Measurements from ENCODE around the gene CIPC. TPM values are rescaled to one million over a fixed set of nuclear protein-coding genes. Genes with fewer than 3 reads are reported as not detected.

Gene CIPC
- total and polyA plus RNA-seq, 2 of the 4 experiments (the other 2 are of a cell fraction): 6.6 to 12.9 TPM

DNA sequence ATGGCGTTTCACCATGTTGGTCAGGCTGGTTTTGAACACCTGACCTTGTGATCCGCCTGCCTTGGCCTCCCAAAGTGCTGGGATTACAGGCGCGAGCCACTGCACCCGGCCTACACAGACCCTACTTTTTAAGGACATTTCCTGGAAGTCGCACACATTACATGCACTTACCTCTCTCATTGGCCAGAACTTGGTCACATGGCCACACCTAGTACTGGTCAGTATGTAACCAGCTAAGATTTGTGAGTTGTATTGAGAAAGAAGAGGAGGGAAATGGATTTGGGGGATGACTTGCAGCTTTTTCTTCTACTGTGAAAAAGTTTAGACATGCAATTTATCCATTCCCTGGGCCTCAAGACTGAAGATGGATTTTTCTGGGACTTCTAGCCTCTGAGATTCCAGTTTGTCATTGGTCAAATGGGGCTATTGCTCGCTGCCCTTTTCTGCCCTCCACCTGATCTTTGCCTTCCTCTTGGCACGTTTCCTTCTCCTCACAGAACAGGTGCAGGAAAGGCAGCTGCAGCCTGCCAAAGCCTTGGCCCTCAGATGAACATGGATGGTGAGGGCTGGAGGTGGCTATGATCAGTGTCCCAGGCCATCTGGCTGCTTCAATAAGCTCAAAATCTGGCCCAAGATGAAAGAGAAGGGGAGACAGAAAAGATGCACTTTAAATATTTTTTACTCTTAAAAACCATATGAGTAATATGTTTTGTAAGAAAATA, 50.6 kb downstream of the CIPC start:
- ATAC-seq (ENCODE audit: low read depth): no peak
- POLR2A ChIA-PET (ENCODE audit: unreplicated experiment): interaction anchor here (0.6 kb wide), 1 partner anchor 10 kb away, joined by 5 read pairs; no protein-coding TSS in a partner anchor

More for the DNA sequence above, 50.6 kb downstream of the CIPC start:
- dilution Hi-C loops (cut with HindIII; ENCODE audit: low sequenced_read_pairs, unreplicated experiment) (no loop called here), in situ Hi-C loops (cut with MboI; ENCODE audit: low sequenced_read_pairs) (no loop called here), intact Hi-C loops (cut with micrococcal nuclease) (no loop called here)
- no peak overlapping the region for H3K14ac ChIP-seq (replicated peaks; ENCODE audit: low read depth, low read length)
- no peaks in the 10 kb centered on the region for H4K20me1 ChIP-seq (ENCODE audit: insufficient read depth, low read length)
- TF ChIP-seq, protein P1, sequence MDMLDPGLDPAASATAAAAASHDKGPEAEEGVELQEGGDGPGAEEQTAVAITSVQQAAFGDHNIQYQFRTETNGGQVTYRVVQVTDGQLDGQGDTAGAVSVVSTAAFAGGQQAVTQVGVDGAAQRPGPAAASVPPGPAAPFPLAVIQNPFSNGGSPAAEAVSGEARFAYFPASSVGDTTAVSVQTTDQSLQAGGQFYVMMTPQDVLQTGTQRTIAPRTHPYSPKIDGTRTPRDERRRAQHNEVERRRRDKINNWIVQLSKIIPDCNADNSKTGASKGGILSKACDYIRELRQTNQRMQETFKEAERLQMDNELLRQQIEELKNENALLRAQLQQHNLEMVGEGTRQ (IDR thresholded peaks at IDR 0.05; ENCODE audit: low read depth, low read length): peak; percentile 65
- TF ChIP-seq, protein P2, sequence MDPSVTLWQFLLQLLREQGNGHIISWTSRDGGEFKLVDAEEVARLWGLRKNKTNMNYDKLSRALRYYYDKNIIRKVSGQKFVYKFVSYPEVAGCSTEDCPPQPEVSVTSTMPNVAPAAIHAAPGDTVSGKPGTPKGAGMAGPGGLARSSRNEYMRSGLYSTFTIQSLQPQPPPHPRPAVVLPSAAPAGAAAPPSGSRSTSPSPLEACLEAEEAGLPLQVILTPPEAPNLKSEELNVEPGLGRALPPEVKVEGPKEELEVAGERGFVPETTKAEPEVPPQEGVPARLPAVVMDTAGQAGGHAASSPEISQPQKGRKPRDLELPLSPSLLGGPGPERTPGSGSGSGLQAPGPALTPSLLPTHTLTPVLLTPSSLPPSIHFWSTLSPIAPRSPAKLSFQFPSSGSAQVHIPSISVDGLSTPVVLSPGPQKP (IDR thresholded peaks at IDR 0.05; ENCODE audit: borderline replicate concordance, low read depth, low read length): no peak
- TF ChIP-seq NFE2L2 (IDR thresholded peaks at IDR 0.05; ENCODE audit: low read depth, low read length) (no peak), BHLHE40 (IDR thresholded peaks at IDR 0.05; ENCODE audit: low read depth, low read length) (no peak)
- no peak overlapping the region for H3K4ac ChIP-seq (ENCODE audit: low read depth, low read length)
- DNase-seq: no peak
- BruUV-seq (replicated peaks): no TSS peak
- no peak overlapping the region for H4K8ac ChIP-seq (ENCODE audit: low read depth in 2 of 2, low read length in 2 of 2)
- no peaks in the 10 kb centered on the region for H3K36me3 ChIP-seq (ENCODE audit: control insufficient read depth, insufficient read depth, low read length)
- H3K4me2 ChIP-seq (ENCODE audit: low read depth, low read length): no peak overlapping the region
- CTCF ChIA-PET: interaction anchor here (0.6 to 1.0 kb wide), 2 partner anchors 65 to 276 kb away, joined by 3 read pairs; no protein-coding TSS in a partner anchor
- no peak overlapping the region for H2AK5ac ChIP-seq (ENCODE audit: low read depth, low read length)
- peaks cover 36% of the 10 kb centered on the region for H3K27me3 ChIP-seq (ENCODE audit: control insufficient read depth, insufficient read depth, low read length)
- no peaks in the 10 kb centered on the region for H3K4me1 ChIP-seq (ENCODE audit: control insufficient read depth, insufficient read depth, low read length)
- no peak overlapping the region for H3K4me3 ChIP-seq (ENCODE audit: insufficient read depth, low read depth, low read length)
- no peaks in the 10 kb centered on the region for H3K9me3 ChIP-seq (ENCODE audit: control insufficient read depth, insufficient read depth, low read length)
- H2BK120ac ChIP-seq (ENCODE audit: low read depth, low read length): no peak overlapping the region
- no peaks in the 10 kb centered on the region for H3K79me1 ChIP-seq (ENCODE audit: low read depth in 1 of 2, low read length in 2 of 2)
- H2BK20ac ChIP-seq (ENCODE audit: low read depth, low read length): no peak overlapping the region
- H2BK5ac ChIP-seq (ENCODE audit: low read depth, low read length, poor library complexity, severe bottlenecking): no peak overlapping the region
- H3K56ac ChIP-seq (ENCODE audit: extremely low read depth, insufficient read depth, low read length): no peak overlapping the region
- no peak overlapping the region for H3K27ac ChIP-seq (ENCODE audit: insufficient read depth, low read length)
- no peak overlapping the region for H4K91ac ChIP-seq (ENCODE audit: insufficient read depth, low read depth, low read length)
- H2BK15ac ChIP-seq (ENCODE audit: low read depth, low read length): no peak overlapping the region
- no peak overlapping the region for H2AFZ ChIP-seq (replicated peaks; ENCODE audit: low read length, poor library complexity)
- H3K18ac ChIP-seq (ENCODE audit: low read depth, low read length): no peak overlapping the region
- no peak overlapping the region for H3K9ac ChIP-seq (ENCODE audit: low read depth, low read length)
- no peak overlapping the region for H4K5ac ChIP-seq (ENCODE audit: low read depth, low read length)
- H3K23ac ChIP-seq (ENCODE audit: low read depth, low read length): no peak overlapping the region
- H2AK9ac ChIP-seq (replicated peaks; ENCODE audit: low read depth, low read length, poor library complexity): no peak overlapping the region
- WGBS, 2 experiments (ENCODE audit: extremely low coverage in 2 of 2, insufficient read length in 1 of 2): no CpG with 5 or more reads among the region's 8 CpGs
- no peaks in the 10 kb centered on the region for H3K9me1 ChIP-seq (ENCODE audit: insufficient read depth, low read length)

Data from IMR-90 (cell line).